ENCODE measurements around the gene ARL4A.

Gene ARL4A

DNA sequence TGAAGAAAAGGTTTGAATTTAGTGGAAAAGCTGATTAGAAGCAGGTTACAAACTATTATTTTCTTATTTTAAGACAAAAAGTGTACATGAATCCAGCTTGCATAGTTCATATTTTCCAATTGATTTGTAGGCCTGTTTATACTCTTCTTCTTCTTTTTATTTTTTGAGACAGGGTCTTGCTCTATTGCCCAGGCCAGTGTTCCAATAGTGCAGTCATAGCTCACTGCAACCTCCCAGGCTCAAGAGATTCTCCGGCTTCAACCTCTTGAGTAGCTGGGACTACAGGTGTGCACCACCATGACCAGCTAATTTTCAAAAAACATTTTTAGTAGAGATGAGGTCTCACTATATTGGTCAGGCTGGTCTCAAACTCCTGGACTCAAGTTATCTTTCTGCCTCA, 45.0 kb downstream of the ARL4A start:
- no peaks in the 10 kb centered on the region for H3K9me3 ChIP-seq (ENCODE audit: control insufficient read depth, low read length)
- H3K27me3 ChIP-seq (ENCODE audit: control insufficient read depth, insufficient read depth, low read length), result no peaks in the 10 kb centered on the region
- no peaks in the 10 kb centered on the region for H3K36me3 ChIP-seq (ENCODE audit: control insufficient read depth, insufficient read depth, low read length)
- no peak overlapping the region for H3K4me3 ChIP-seq (ENCODE audit: low read length)
- H3K9ac ChIP-seq (ENCODE audit: low read length), result no peak overlapping the region
- no peaks in the 10 kb centered on the region for H3K4me1 ChIP-seq (ENCODE audit: control insufficient read depth, insufficient read depth, low read length)

DNA sequence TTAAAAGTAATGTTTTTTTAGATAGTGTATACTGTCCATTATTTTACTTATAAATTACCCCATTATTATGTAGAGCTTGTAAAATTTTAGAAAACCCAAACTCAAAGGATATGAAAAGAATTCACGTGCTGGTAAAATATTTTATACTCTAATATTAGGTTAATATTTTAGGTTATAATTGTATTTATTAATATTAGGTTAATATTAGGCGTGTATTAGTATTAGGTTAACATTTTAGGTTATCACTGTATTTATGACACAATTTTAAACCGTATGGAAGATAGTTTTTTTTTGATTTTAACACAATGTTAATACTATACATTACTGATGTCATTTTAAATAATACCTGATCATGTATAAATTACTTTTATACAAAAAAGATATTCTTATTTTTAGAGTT, 48.5 kb downstream of the ARL4A start:
- no peak overlapping the region for H3K4me3 ChIP-seq (ENCODE audit: low read length)
- no peaks in the 10 kb centered on the region for H3K4me1 ChIP-seq (ENCODE audit: control insufficient read depth, insufficient read depth, low read length)
- H3K9ac ChIP-seq (ENCODE audit: low read length), result no peak overlapping the region
- no peaks in the 10 kb centered on the region for H3K9me3 ChIP-seq (ENCODE audit: control insufficient read depth, low read length)
- no peaks in the 10 kb centered on the region for H3K27me3 ChIP-seq (ENCODE audit: control insufficient read depth, insufficient read depth, low read length)
- no peaks in the 10 kb centered on the region for H3K36me3 ChIP-seq (ENCODE audit: control insufficient read depth, insufficient read depth, low read length)

DNA sequence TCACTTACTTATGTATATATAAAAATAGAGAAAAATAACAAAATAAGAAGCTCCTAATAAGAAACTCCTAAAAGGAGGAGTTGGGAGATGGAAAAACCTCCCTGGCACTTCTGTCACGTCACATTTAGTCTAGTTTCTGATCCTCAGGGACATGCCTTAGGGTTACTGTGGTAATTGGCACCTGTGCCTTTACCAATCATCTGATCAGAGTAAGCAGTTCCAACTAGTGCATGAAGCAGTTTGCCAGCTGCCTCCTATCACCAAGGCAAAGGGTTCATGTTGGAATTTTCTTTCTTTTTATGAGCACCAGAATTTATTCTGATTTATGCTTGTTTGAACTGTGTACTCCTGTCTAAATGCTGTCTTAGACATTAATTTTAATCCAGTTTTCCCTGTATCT, 49.9 kb downstream of the ARL4A start:
- no peak overlapping the region for H3K4me3 ChIP-seq (ENCODE audit: low read length)
- H3K27me3 ChIP-seq (ENCODE audit: control insufficient read depth, insufficient read depth, low read length), result no peaks in the 10 kb centered on the region
- peak overlapping the region; percentile 19 for H3K9ac ChIP-seq (ENCODE audit: low read length)
- no peaks in the 10 kb centered on the region for H3K4me1 ChIP-seq (ENCODE audit: control insufficient read depth, insufficient read depth, low read length)
- H3K36me3 ChIP-seq (ENCODE audit: control insufficient read depth, insufficient read depth, low read length), result no peaks in the 10 kb centered on the region
- no peaks in the 10 kb centered on the region for H3K9me3 ChIP-seq (ENCODE audit: control insufficient read depth, low read length)

DNA sequence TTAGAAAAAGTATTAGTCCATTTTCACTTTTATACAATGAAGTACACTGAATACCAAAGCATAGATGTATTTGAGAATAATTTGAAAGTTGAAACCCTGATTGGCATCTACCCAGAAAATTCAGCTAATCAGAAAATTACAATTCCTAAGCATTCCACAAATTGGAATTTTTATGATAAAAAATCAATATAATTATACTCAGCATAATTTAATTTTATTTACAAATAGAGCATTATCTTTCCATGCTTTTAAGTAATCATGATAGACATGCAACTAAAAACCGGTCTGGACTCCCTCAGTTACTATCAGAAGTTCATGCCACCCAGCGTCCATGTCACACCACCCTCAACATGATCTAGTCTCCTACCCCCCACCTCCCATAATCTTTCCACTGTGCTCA, 50.4 kb downstream of the ARL4A start:
- H3K4me1 ChIP-seq (ENCODE audit: control insufficient read depth, insufficient read depth, low read length), result no peaks in the 10 kb centered on the region
- H3K9ac ChIP-seq (ENCODE audit: low read length), result no peak overlapping the region
- H3K9me3 ChIP-seq (ENCODE audit: control insufficient read depth, low read length), result no peaks in the 10 kb centered on the region
- H3K4me3 ChIP-seq (ENCODE audit: low read length), result no peak overlapping the region
- H3K27me3 ChIP-seq (ENCODE audit: control insufficient read depth, insufficient read depth, low read length), result no peaks in the 10 kb centered on the region
- no peaks in the 10 kb centered on the region for H3K36me3 ChIP-seq (ENCODE audit: control insufficient read depth, insufficient read depth, low read length)

- H3K4me1 ChIP-seq (ENCODE audit: control insufficient read depth, insufficient read depth, low read length), result no peaks in the 10 kb centered on the region
- no peaks in the 10 kb centered on the region for H3K9me3 ChIP-seq (ENCODE audit: control insufficient read depth, low read length)
- no peaks in the 10 kb centered on the region for H3K27me3 ChIP-seq (ENCODE audit: control insufficient read depth, insufficient read depth, low read length)
- H3K9ac ChIP-seq (ENCODE audit: low read length), result no peak overlapping the region
- no peaks in the 10 kb centered on the region for H3K36me3 ChIP-seq (ENCODE audit: control insufficient read depth, insufficient read depth, low read length)
- no peak overlapping the region for H3K4me3 ChIP-seq (ENCODE audit: low read length)
Measured at GRCh38 chr7:12738665-12739064, 51.2 kb downstream of the ARL4A start.

All from mucosa of stomach (tissue), 1 donor.